ENCODE results near the gene ANOS1.

GRCh38 chrX:8636497-8636896, 95.4 kb downstream of the ANOS1 start:
- TF ChIP-seq CTCF (conservative IDR thresholded peaks at IDR 0.05 in 1 of 2, IDR thresholded peaks at IDR 0.05 in 1 of 2; ENCODE audit: low read depth in 1 of 2, low read length in 2 of 2) (no peak), EZH2 (IDR thresholded peaks at IDR 0.05; ENCODE audit: low read length, missing control alignments) (no peak)

Measured in fibroblast of lung (primary cell).